GM19395 (cell line): ENCODE results near the gene HOXD11.

Experiments
- ATAC-seq: cut with Tn5 transposase; IDR thresholded peaks from one replicate; pipeline ENCODE4 v1.9.1; 2021; ENCODE audit warnings: mild to moderate bottlenecking, moderate library complexity; ENCODE audit not compliant: unreplicated experiment

HOXD11 gene

DNA sequence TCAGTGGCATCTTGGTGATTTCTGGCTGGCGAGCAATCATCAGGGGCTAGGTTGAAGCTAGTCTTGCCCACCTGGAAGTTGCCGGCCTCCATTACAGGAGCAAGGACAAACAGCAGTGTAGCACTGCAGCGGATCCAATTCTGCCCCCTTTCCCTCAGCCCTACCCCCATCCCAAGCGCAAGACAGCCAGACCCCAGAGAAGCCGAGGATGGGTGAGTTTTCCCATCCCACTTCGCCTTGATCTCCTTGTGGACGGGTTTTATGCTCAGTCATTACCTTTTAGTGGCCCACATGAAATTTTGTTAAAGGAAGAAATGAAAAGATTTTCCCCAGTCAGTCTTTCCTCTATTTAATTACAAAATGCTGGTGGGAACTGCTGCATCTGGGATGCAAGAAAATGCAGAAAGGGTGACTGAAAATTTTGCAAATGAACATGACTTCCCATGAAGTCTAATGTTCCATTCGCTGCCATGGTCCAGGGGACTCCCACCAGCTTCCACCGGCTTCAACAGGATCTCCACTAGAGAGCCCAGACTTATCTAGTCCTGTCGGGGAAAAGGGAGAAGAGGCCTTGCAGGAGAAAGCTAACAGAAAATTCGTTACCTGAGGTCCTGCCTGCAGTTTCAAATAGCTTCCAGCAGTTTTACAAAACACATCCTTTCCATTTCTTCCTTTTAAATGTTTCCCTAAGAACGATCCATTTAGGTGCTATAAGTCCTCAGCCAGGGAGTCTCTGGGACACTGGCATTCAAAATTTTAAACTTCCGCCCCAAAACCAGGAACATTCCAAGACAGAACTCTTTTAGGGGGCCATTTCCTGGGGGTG lies 13.5 kb downstream of the HOXD11 start:
- ATAC-seq, result no peak

DNA sequence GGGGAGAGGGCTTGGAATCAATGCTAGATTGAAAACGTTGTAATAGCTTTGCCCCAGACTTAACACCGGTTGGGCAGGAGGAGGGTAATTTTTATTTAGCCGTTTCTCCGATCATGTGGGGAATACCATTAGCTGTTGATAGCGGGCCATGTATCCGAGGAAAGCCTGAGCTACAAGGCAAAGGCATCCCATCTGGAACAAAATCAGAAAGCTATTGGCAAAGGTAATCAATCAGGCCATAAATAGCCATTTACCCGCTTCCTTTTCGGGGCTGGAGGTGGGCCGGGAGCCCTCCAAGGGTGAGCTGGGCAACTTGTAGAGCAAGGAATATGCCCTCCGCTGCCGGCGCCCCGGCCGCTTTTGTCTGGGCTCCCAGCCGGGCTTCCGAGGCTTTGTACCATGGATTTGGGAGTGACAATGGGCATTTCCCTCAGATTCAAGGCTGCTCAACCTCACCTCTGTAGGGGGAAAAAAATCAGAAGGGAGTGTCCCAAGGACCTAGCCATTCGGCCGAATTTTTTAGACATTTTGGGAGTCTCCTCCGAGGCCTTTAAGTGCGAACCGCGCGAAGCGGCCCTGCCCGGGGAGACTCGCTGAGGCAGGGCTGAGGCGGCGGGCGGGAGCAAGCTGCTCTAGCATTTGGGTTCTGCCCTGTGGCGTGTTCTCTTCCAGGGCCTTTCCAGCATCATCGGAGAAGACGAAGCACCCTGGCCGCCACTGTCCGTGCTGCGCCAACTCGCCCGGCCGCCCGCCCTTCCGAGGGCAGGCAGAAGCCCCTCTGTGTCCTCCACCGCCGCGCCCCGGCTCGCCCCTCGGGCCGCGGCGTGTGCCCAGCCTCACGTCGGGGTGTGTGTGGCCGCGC lies 14.3 kb downstream of the HOXD11 start:
- no peak for ATAC-seq

DNA sequence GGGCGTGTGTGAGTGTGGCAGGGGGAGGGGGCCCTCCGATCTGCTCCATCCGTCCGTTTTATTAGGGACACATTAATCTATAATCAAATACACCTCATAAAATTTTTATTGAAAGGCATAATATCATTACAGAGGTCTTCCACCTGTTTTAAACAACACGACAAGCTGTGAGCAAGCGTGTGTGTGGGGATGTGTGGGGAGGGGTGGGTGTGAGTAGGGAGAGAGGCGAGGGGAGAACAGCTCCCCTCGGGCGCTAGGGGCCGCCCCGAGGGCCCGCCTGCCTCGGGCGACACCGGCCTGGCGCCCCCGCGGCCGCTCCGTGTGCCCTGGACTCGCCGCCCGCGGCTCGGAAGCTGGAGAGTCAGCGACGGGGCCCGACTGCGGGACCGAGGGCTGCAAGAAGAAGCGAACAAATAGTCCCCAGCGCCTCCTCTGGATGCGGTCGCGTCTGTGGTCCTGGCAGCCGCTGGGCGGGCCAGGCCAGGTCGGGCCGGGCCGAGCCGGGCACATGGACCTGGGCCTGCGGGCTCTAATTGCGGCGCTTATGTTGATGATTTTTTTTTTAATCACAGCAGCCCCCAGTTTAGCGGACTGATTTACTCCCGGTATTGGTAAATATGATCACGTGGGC lies 15.1 kb downstream of the HOXD11 start:
- ATAC-seq, result no peak

GRCh38 chr2:176122683-176123410 lies 15.8 kb downstream of the HOXD11 start, which contains the start of gene HOXD9:
Gene HOXD9 (plus strand): TSS chr2:176122719. CDS start chr2:176122769, 50 bp downstream.
- ATAC-seq, result no peak

- no peak for ATAC-seq
These were observed 16.5 kb downstream of the HOXD11 start for GRCh38 chr2:176123411-176124109.

DNA sequence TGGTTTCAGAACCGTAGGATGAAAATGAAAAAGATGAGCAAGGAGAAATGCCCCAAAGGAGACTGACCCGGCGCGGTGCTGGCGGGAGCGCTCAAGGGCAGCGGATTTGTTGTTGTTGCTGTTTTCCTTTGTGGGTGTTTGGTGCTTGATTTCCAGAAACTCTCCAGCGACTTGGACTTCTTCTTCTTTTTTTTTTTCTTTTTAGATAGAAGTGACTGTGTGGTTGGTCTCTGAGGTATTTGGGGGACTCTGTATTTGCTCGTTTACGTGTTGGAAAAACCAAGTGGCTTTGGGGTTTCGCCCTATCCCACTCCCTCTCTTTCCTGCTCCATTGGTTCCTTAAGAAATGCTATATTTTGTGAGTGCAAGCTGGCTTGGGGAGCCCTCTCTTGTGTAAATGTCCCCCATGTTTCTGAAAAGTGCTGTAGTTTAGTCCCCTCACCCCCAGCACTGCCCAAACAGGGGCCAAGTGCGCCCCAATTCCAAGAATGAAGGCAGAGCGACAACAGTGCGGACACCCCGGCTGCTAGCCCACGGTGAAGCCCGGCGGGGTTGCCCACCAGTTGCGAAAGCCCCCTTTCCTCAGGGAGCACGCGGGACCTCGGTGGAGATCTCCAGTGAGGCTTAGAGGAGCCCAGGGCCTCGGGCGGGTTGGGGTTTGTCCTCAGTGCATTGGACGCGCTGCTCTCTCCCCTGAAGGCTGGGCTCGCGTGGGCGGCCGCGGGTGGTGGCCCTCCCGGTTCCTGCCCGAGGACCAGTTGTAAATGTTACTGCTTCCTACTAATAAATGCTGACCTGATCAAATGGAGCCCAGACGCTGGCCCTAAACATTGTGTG lies 17.2 kb downstream of the HOXD11 start:
- ATAC-seq, result no peak

DNA sequence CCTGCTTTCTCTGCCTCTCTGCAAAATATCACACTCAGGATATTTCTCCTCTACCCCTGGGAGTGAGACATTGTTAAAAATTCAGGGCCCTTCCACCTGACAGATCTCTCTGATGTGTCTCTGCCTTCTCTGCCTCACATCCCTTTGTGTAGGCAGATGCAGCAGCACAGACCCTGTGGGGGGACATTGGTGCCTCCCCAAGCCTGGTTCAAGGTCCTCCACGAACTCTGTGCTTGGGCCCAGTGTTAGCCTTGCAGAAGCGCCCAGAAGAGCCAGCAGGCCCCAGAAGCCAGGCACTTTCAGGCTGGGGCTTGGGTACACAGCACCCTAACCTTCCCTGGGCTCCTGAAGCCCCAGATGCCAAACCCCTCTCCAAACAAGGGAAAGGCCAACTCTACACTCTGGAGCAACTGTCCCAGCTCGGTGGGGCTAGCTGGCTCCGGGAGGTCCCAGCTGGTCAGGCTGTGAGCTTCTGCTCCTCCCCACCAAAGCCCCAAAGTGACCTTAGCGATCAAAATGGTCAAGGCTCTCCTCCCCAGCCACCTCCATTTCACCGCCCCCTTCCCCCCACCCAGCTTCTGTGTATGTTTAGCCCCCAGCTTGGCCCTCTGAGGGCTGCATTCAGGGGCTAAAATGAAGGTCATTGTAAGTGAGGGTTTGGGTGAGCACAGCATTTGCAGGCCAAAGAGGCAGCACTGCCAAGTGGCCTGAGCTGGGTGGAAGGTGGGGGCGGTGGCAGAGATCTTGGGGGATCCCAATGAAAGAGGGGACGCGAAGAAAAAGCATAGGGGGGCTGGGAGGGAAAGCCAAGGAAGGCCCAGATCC lies 18.1 kb downstream of the HOXD11 start:
- ATAC-seq, result no peak

- no peak for ATAC-seq
These were observed 18.6 kb downstream of the HOXD11 start for GRCh38 chr2:176125772-176126054.

- ATAC-seq, result no peak
These were observed 20.1 kb downstream of the HOXD11 start for GRCh38 chr2:176126929-176127773.

DNA sequence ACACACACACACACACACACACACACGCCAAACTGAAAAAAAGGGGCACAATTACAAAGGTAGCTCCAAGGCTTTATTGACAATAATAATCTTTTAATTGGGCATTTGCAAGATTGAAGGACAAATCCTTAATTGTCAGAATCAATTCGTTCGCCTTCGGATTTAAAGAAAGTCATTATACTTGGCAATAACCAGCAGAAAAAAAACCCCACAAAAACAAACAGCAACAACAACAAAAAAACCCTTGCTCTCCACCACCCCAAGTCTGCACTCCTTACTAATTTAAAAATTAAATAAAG lies 20.6 kb downstream of the HOXD11 start:
- ATAC-seq, result no peak

DNA sequence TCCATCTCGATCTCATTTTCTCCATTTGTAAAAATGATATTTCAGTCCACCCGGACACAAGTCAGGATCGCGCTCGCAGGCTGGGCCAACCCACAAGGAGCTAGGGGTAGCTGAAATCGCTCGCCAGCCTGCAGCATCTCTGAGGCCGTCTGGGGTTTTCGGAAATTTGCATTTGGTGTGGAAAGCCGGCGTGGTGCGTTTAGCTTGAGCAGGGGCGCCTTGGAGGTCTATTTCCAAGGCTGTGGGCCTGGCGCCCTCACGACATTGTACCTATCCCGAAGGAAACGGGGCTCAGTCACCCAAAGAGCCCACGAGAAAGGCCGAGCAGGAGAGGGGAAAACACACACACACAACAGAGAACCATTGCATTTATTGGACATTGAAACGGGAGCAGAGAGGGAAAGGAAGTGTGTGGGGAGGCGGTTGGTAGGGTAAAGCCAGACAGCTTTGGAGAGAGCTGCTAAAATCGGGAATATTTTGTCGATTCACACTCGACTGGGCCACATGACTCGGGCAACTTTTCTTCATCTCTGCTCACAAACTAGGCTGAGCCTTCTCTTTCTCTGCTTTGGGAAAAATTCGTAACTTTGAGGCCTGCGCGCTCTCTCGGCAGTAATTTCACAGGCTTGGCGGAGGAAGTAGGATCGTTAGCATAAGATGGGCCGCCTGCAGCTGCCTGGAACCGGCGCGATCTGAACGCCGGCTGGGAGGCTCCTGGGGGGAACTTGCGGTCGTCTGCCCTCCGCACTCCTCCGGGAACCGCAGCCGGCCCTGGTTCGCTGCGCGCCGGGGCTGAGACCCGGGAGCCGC lies 21.3 kb downstream of the HOXD11 start:
- ATAC-seq, result no peak

DNA sequence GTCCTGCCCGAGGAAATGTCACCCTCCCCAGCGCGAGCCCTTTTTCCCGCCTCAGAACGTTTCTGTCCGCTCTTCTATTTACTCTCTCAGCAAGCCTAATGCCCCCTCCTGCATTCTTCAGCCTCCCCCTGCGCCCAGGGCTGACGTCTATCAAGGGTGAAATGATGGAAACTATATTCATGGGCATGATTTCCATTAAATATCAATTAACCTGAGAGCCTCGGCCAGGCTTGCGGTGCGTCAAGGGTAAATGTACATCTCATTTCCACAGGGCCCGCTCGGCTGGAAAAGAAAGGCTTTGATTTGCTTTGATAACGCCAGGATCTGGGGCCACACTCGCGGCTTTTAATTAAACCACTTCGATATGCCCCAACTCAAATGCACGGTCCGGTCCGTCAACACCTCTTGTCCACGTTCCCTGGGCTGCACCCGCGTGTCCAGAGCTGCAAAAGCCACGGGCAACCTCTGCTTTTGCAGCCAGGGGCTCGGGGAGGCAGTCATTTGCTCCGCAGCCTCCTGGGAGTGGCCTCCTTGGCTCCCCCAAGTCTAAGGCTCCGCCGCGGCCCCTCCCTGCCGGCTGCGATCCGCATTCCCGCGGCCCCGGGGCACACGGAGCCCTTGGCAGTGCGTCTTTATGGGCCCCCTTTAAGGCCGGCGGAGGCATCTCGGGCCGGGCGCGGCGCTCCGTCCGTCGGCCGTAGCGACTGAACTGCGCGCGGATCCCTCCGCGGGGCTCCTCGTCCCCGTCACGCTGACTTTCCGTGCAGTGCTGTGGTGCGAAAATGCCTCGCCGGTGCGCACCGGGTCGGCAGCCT lies 22.1 kb downstream of the HOXD11 start, which contains the start of gene HOXD8:
Gene HOXD8 (plus strand): TSS at position 724 of the 815 bp plus-strand sequence. CDS start 662 bp downstream, outside the sequence.
- no peak for ATAC-seq

GRCh38 chr2:176129813-176130146 lies 22.7 kb downstream of the HOXD11 start:
- ATAC-seq, result no peak

- ATAC-seq, result no peak
These were observed 23.3 kb downstream of the HOXD11 start for GRCh38 chr2:176130147-176130956.
